G401 (cell line): ENCODE measurements around the gene LRRC52. TPM values are rescaled to one million over a fixed set of nuclear protein-coding genes. Genes with fewer than 3 reads are reported as not detected.
"Not testable (repeated sequence)": the region's sequence is repeated elsewhere in the genome, so short reads cannot be mapped to it uniquely, and the experiment has no call there.

Source experiments
- DNase-seq: peaks from one replicate; pipeline ENCODE4 v3.0.0-alpha.2; 2015; ENCODE audit warnings: low spot score
- in situ Hi-C: cut with HindIII; loops from 2 replicates; pipeline ENCODE4 v1.10.0; 2016; ENCODE audit warnings: low sequenced_read_pairs, mixed read lengths
- total RNA-seq: library from RNA; depleted of rRNA; stranded (reverse); fragments of >200 nt; shearing (Covaris generic); gene quantifications from 2 replicates; pipeline ENCODE4 v1.2.3, GENCODE V29; 2014

LRRC52 gene
- total RNA-seq, 1 experiment from 2014 or later = not detected

DNA sequence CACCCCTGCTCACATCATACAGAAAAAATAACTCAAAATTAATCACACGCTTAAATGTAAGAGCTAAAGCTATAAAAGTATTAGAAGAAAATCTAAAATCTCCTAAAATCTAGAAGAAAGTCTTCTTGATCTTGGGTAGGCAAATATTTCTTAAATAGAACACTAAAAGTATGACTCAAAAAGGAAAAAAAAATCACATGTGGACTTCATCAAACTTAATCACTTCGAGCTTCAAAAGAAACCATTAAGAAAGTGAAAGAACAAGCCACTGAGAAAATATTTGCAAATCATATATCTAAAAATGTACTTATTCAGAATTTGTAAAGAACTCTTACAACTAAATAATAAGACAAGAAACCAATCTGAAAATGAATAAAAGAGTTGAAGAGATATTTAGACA, 32.7 kb downstream of the LRRC52 start:
- in situ Hi-C loops = loop anchor here (25.0 kb wide), 1 partner anchor 189 kb away; no protein-coding TSS in a partner anchor
- DNase-seq = no peak

DNA sequence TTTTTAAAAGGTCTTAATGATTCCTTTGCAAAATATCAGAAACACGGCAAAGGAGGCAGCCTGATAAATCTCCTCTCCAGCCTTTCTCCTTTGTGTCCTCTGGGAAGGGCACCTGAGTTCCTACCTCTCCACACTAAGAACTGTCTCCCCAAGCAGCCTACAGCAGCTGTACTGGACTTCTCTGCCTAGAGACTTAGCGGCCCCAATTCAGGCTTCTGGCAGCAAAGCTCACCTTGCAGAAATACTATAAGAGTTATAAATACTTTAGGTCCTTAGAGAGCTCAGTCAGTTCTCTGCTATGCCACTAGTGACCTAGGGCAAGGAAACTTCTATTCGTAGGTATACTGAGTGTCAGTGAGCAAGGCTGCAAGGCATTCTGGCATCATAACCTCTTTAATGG, 33.9 kb downstream of the LRRC52 start:
- no peak for DNase-seq
- in situ Hi-C loops = loop anchor here (25.0 kb wide), 1 partner anchor 190 kb away; no protein-coding TSS in a partner anchor

DNA sequence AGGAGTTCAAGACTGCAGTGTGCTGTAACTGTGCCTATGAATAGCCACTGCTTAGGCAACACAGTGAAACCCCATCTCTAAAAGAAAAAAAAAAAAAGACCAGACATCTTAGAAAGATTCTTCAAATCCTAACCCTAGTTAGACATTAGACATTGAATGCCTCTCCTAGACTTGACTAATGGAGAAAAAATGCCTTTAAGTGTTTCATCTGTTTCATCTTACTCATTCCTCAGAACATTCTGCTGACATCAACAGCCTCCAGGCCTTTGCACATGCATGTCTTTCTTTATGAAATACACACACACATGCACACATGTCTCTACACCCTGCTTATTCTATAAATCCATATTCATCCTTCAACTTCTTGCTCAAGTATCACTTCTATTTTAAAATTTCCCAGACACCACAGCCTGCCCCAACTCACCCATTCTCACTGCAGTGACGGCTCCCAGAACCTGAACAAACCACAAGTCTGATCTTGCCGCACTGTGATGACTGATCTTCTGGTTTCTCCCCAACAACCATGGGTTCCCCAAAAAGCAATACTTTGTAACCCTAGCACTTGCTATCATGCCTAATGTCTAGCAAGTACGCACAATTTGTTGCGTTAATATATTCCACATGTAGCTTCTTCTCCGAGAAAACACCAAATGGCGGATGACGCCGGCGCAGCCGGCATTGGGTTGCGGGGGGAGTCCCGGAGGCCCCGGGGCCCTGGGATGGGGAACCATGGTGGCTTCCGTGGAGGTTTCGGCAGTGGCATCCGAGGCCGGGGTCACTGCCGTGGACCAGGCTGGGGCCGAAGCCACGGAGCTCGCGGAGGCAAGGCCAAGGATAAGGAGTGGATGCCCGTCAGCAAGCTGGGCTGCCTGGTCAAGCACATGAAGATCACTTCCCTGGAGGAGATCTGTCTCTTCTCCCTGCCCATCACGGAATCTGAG, 37.4 kb downstream of the LRRC52 start:
- DNase-seq = no peak
- in situ Hi-C loops = loop anchor here (25.0 kb wide), 1 partner anchor 194 kb away; no protein-coding TSS in a partner anchor

DNA sequence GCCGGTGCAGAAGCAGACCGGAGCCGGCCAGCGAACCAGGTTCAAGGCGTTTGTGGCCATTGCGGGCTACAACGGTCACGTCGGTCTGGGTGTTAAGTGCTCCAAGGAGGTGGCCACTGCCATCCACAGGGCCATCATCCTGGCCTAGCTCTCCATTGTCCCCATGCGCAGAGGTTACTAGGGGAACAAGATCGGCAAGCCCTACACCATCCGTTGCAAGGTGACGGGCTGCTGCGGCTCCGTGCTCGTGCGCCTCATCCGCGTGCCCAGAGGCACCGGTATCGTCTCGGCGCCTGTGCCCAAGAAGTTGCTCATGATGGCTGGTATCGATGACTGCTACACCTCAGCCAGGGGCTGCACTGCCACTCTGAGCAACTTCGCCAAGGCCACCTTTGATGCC, 38.1 kb downstream of the LRRC52 start:
- in situ Hi-C loops = loop anchor here (25.0 kb wide), 1 partner anchor 195 kb away; no protein-coding TSS in a partner anchor

DNA sequence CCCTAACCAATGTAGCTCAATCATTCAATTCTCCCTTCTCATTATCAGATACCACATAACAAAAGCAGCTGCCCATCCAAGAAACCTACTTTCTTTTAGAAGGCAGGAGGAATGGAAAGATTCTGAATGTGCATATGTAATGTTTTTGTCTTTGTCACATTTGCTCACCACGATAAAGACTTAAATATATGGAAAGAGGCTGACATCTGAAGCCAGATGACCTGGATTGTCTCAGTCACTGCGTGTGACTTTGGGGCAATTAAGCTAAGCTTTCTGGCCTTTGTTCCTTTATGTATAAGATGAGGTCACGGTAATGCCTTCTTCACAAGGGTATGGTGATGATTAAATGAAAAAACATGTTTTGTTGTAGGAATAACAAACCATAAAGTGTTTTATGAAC, 42.6 kb downstream of the LRRC52 start:
- no peak for DNase-seq
- in situ Hi-C loops = loop anchor here (25.0 kb wide), 1 partner anchor 199 kb away; no protein-coding TSS in a partner anchor

More for the DNA sequence above, 38.1 kb downstream of the LRRC52 start:
- no peak for DNase-seq

DNA sequence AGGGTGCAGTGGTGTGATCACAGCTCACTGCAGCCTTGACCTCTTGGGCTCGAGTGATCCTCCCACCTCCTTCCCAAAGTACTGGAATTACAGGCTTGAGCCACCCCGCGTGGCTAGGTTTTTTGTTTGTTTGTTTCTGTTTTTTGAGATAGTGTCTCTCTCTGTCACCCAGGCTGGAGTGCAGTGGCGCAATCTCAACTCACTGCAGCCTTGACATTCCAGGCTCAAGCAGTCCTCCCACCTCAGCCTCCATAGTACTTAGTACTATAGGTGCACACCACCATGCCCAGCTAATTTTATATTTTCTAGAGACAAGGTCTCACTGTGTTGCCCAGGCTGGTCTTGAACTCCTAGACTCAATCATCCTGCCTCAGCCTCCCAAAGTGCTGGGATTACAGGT, 47.6 kb downstream of the LRRC52 start:
- in situ Hi-C loops = loop anchor here (25.0 kb wide), 1 partner anchor 204 kb away; no protein-coding TSS in a partner anchor
- not testable (repeated sequence) for DNase-seq

DNA sequence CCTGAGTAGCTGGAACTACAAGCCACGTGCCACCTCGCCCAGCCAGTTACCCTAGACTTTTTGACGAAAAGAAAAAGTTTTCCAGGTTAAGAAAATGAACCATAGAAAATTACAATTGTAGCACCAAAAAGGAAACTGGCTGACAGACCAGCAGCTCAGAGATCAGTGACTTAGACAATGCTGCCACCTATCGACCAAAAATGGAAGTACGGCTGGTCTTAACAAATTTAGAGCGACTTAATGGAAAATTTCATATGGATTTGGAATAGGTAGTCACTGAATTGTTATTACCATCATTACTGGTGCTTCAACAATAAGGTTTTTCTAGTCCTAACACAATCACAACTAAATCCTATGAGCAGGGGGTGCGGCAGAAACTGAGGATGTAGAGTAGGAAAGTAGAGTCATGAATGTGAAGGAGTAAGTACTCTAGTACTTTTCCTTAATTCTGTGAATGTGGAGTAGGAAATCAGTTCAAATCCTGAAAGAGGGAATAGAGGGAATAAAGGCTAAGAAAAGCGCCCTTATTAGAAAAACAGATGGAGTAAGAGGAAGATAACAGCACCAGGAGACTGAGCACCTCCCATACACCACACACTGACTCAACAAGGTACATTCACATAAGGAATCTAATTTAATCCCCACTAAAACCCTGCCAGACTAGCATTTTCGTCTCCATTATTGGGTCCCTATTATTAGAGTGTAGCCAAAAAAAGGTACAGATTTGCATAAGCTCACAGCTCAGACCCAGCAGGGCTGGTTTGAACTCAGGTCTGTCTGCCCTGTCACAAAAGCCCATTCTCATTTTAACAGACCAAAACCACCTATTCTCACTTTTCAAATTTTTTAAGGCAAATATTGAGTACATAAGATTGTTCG, 49.4 kb downstream of the LRRC52 start:
- peak; percentile 81 for DNase-seq
- in situ Hi-C loops = loop anchor here (25.0 kb wide), 1 partner anchor 206 kb away; no protein-coding TSS in a partner anchor

DNA sequence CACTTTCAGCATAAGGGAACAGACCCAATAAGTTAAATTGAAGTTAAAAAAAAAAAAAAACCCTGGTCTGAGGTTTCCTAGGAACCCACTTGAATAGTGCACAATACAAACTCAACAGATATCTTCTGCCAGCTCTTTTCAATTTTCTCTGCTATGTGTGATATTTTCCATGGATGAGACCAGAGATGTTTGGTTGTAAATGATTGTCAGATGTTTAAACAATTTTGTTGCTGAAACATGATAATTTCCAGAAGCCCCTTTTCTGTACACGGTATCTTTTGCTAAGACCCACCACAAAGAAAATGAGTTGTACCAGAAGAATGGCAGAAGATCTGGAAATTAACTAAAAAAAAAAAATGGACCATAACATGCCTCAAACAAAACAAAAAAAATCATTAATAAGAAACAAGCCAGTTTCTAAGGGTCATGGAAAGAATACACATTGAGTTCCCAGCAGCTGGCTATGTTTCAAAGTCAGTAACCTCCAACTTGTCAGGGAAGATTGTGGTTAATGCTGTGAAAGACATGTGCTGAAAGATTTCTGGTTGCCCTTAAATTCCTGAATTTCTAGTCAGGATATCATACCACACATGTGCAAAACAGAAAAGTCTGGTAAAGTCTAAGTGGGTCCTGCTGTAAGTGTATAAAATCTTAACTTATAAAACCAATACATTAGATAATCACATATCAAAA, 51.6 kb downstream of the LRRC52 start:
- DNase-seq = no peak
- in situ Hi-C loops = loop anchor here (25.0 kb wide), 1 partner anchor 208 kb away; no protein-coding TSS in a partner anchor

DNA sequence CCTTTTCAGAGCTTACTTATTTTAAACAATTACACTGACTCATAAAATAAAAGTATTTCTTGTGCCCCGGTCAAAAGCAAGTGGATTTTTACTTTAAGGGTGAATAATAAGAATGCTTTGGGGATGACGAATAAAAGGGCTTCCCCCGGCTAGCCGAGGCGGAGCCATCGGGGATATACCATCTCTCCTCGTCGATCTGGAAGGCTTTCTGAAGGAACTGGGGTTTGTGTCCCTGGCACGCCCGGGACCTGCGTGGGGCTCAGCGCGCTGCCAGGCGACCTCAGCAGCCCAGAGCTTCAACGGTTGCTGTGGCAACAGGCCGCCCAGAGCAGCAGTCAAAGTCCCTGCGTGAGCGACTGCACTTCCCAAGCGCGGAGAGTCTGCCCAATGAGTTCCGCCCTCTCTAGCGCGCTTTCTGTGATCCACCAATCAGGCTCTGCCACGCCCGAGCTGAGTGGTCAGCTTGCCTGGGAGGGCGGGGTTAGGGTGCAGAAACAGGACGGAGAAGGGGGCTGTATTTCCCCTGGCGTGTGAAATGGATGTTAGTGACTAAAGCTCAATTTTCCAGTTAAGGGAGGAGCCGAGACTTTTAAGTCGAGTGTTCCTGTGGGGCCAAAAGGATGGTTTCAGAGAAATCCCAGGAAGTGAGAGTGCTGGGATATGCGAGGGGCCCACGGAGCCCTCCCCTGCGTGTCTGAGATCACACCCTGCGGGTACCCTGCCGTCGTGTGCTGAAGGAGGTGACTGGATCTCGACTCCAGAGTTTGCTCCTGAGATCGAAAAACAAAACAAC, 54.3 kb downstream of the LRRC52 start:
- peak; percentile 98 for DNase-seq
- in situ Hi-C loops = loop anchor here (25.0 kb wide), 1 partner anchor 211 kb away; no protein-coding TSS in a partner anchor

DNA sequence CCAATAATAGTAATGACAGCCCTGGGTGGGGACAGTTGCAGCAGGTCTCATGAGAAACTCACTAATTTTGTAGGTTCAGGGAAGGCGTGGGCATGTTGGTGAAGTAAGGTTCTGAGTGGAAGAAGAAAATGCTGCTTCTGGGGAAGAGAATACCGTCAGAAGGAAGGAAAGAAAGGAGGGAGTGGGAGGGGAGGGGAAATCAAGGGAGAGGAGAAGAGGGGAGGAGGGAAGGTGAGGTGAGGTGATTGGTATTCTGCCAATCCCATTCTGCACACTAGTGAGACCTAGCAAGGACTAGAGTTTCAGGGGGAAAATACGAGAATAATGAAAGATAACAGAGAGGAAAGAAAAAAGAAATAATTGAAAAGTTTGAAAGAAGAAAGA, 54.9 kb downstream of the LRRC52 start:
- in situ Hi-C loops = loop anchor here (25.0 kb wide), 1 partner anchor 211 kb away; no protein-coding TSS in a partner anchor
- DNase-seq = peak; percentile 27

DNA sequence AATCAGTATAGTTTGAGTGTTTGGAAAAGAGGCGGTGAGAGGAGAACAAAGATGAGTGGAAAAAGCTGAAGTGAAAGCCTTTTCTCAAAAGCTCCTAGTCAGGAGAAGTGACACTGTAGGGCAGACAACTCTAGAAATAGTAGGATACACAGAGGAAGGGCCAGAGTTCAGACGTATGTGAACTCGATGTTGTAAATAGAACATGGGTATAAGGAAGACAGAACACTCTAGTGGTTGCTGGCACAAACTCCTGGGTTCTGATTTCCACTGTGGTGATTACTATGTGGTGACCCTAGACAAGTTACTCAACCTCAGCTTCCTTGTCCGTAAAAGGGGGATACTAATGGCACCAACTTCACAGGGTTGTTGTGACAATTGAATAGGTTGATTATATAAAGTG, 57.0 kb downstream of the LRRC52 start:
- in situ Hi-C loops = no loop called here
- DNase-seq = no peak

DNA sequence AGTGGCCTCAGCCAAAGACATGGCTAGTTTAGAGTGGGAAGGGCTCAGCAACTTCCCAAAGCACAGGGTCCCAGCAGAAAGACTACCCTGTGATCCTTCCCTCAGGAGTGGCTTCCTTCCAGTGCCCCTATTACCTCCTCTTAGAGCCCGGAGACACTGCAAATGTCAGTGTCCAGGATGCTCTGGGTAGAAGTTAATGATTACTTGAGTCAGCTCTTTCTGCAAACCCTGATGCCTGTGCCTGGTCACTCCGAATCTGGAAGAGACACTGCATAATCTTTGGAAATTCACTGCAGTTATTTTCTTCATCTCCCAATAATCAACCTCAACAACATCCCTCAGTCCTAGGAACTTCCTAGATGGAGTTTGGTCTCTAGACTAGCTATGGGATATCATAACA, 60.0 kb downstream of the LRRC52 start:
- in situ Hi-C loops = no loop called here
- no peak for DNase-seq

DNA sequence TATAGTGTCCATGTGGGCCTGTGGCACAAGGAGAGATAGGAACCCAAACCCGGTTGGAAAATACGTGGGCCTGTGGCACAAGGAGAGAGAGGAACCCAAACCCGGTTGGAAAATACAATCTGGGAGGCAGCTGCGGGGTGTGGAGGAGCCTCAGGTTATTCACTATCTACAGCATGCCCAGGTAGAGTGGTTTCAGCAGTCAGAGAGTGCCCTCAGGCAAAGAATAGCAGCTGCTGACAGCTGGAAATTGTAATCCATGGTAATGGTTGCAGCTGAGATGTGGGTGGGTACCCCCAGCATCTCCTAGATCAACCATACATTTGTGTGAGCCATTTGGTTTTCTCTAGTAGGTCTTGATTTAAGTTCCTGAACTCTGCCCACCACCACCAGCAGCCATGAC, 61.4 kb downstream of the LRRC52 start:
- DNase-seq = no peak
- in situ Hi-C loops = no loop called here

DNA sequence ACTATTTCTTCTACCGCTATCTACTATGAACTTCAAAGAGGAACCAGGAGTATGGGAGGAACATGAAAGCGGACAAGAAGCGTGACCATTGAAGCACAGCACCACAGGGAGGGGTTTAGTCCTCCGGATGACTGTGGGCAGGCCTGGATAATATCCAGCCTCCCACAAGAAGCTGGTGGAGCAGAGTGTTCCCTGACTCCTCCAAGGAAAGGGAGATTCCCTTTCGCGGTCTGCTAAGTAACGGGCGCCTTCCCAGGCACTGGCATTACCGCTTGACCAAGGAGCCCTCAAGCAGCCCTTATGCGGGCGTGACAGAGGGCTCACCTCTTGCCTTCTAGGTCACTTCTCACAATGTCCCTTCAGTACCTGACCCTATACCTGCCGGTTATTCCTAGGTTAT, 62.9 kb downstream of the LRRC52 start:
- DNase-seq, in situ Hi-C loops: not testable (repeated sequence)

DNA sequence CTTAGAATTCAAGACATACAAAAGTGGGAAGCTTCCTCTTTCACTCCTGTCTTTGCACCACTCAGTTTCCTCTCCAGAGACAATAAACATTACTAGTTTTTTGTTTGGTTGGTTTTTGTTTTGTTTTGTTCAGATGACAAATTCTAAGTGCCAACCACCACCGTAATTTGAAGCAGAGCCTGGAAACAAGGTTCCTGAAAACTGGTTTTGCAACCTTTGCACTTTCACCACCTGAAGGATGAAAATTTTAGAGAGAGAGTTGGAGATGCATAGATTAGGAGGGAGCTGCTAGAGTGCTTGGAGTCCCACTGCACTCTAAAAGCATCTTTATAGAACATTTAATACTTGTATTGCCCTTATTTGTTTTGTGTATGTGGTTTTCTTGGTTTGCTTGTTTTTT, 67.1 kb downstream of the LRRC52 start:
- no peak for DNase-seq

DNA sequence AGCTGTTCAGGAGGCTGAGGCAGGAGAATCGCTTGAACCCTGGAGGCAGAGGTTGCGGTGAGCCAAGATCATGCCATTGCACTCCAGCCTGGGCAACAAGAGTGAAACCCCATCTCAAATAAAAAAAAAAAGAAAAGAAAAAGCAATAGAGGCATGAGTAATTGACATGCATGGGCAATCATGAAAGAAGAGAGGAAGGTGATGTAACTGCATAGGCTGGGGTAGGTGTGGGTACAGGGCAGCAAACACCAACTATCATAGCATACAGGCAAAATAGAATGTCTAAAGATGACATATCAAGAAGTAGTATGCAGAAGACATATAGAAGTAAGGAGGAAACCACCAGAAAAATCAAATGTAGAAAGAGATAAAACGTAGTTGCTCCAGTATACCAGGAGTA, 68.3 kb downstream of the LRRC52 start:
- in situ Hi-C loops = no loop called here
- DNase-seq = no peak

More for the DNA sequence above, 67.1 kb downstream of the LRRC52 start:
- in situ Hi-C loops = no loop called here
